IPS DF 19.7 (cell line): Measurements from ENCODE around the gene SCD.

Source experiments
- DNase-seq: peaks from one replicate; pipeline ENCODE4 v3.0.0-alpha.2; 2013; ENCODE audit warnings: low read depth, low spot score

Gene SCD

GRCh38 chr10:100401631-100402328, 54.7 kb downstream of the SCD start:
- DNase-seq = no peak

- no peak for DNase-seq
These were observed 56.7 kb downstream of the SCD start for GRCh38 chr10:100403734-100404133.

- DNase-seq = no peak
These were observed 66.1 kb downstream of the SCD start for GRCh38 chr10:100413173-100413572.
